K562 (cell line): ENCODE results near the gene FASTK. TPM values are rescaled to one million over a fixed set of nuclear protein-coding genes. Genes with fewer than 3 reads are reported as not detected.
A peak's percentile ranks its signal among the peaks of the same experiment; 100 is the strongest.

Experiments
- BHLHE40 ChIP-seq: IDR thresholded peaks from 2 replicates; pipeline ENCODE4 v1.6.1; 2011; ENCODE audit warnings: low read length, improper control_type of control experiment
- EP300 ChIP-seq: IDR thresholded peaks from 2 replicates; pipeline ENCODE4 v1.6.1; 2012; ENCODE audit warnings: low read length, improper control_type of control experiment
- GATAD2B ChIP-seq: fragments of 450-650 bp; IDR thresholded peaks from 2 replicates; pipeline ENCODE4 v1.6.1; 2017; ENCODE audit warnings: mild to moderate bottlenecking, borderline replicate concordance
- KDM5B ChIP-seq: fragments of 200-600 bp; sonication (generic); IDR thresholded peaks from 2 replicates; pipeline ENCODE4 v1.6.1; 2012; ENCODE audit warnings: low read depth, mild to moderate bottlenecking, moderate library complexity, low read length, control low read depth, inconsistent platforms; ENCODE audit not compliant: insufficient replicate concordance
- MAZ ChIP-seq, 2 experiments: fragments of 450-650 bp in 1 of 2; sonication (generic) in 1 of 2; formaldehyde crosslinking; IDR thresholded peaks in 1 of 2; conservative IDR thresholded peaks in 1 of 2; 2 replicates each; pipeline versions ENCODE4 v1.4.0 to v1.5.0; 2020; ENCODE audit warnings: mild to moderate bottlenecking in 1 of 2, missing genetic modification reagents in 1 of 2
- NUFIP1 ChIP-seq: fragments of 450-650 bp; IDR thresholded peaks from 2 replicates; pipeline ENCODE4 v1.6.1; 2018; ENCODE audit not compliant: partially characterized antibody
- POLR2AphosphoS5 ChIP-seq: IDR thresholded peaks from 2 replicates; pipeline ENCODE4 v1.6.1; 2011; ENCODE audit warnings: mild to moderate bottlenecking, low read depth, low read length, moderate library complexity; ENCODE audit not compliant: control insufficient read depth, insufficient read depth
- RBBP5 ChIP-seq: fragments of 200-600 bp; sonication (generic); IDR thresholded peaks from 2 replicates; pipeline ENCODE4 v1.6.1; 2012; ENCODE audit warnings: borderline replicate concordance, mild to moderate bottlenecking, low read length, control low read depth, inconsistent platforms; ENCODE audit not compliant: insufficient read depth, poor library complexity, severe bottlenecking
- RBM22 ChIP-seq: fragments of 200-400 bp; formaldehyde crosslinking; IDR thresholded peaks from 2 replicates; pipeline ENCODE4 v1.6.1; 2018; ENCODE audit warnings: low read length, low read depth; ENCODE audit not compliant: poor library complexity, severe bottlenecking
- TOE1 ChIP-seq, 2 experiments: fragments of 450-650 bp in 1 of 2; sonication (generic) in 1 of 2; formaldehyde crosslinking in 1 of 2; IDR thresholded peaks; 2 replicates each; pipeline versions ENCODE4 v1.7.1 to v1.8.0; 2016 to 2022; ENCODE audit warnings: borderline replicate concordance in 2 of 2, mild to moderate bottlenecking in 2 of 2, antibody characterized with exemption in 1 of 2, inconsistent platforms in 1 of 2, low read depth in 1 of 2, missing genetic modification reagents in 1 of 2, moderate library complexity in 1 of 2
- ZBED1 ChIP-seq: IDR thresholded peaks from 2 replicates; pipeline ENCODE4 v1.6.1; 2014
- ZNF217 ChIP-seq: sonication (generic); formaldehyde crosslinking; IDR thresholded peaks from 2 replicates; pipeline ENCODE4 v1.8.0; 2022; ENCODE audit warnings: mild to moderate bottlenecking, missing genetic modification reagents
- ZNF280B ChIP-seq: fragments of 250-450 bp; sonication (Bioruptor Pico); IDR thresholded peaks from 2 replicates; pipeline ENCODE4 v1.5.1; 2021; ENCODE audit warnings: mild to moderate bottlenecking
- ZNF583 ChIP-seq: fragments of 250-450 bp; sonication (Bioruptor Pico); IDR thresholded peaks from 2 replicates; pipeline ENCODE4 v1.4.0; 2020
- polyA plus RNA-seq, 8 experiments: library from polyadenylated mRNA; depleted of rRNA in 4 of 8; stranded (reverse) in 5 of 8; unstranded in 3 of 8; fragments of >200 nt; fragmentation: Nextera tagmentation in 2 of 8; fragmentation: Illumina TruSeq in 1 of 8; extraction: Ambion mirVana in 2 of 8; extraction: Trizol in 1 of 8; gene quantifications; 2 replicates each; pipeline versions ENCODE4 v1.2.1 to v1.2.3, GENCODE V29; 2011 to 2014; ENCODE audit warnings: inconsistent platforms in 1 of 8, missing spikeins in 1 of 8
- total RNA-seq, 7 experiments: library from RNA; depleted of rRNA in 6 of 7; stranded (reverse); fragments of >200 nt in 6 of 7; fragmentation: Illumina TruSeq in 2 of 7; extraction: Trizol in 2 of 7; gene quantifications; 2 replicates each; pipeline versions ENCODE4 v1.2.1 to v1.2.3, GENCODE V29; 2011 to 2021; ENCODE audit warnings: low replicate concordance in 1 of 7
- TF ChIP-seq, protein P1 (sequence below), 2 experiments: fragments of 450-650 bp; formaldehyde crosslinking in 1 of 2; IDR thresholded peaks; 2 replicates each; pipeline versions ENCODE4 v1.4.0 to v1.6.1; 2014 to 2020; ENCODE audit warnings: mild to moderate bottlenecking in 2 of 2, borderline replicate concordance in 1 of 2, low read depth in 1 of 2

Gene FASTK
- total and polyA plus RNA-seq, 9 of the 15 experiments (the other 6 are each of a cell fraction or from before 2014, with no cell fraction given): 0.51 to 150 (median 48.2) TPM

GRCh38 chr7:151078233-151079040, 2.2 kb downstream of the FASTK start (continued):
- 0 out of 2 replicates have a peak, but pooled peaks have one; percentile 30 for TF ChIP-seq ZNF280B (CRISPR knock-in tag)
- TF ChIP-seq RBBP5: peak; percentile 20
- TF ChIP-seq ZNF583 (CRISPR knock-in tag): 0 out of 2 replicates have a peak, but pooled peaks have one; percentile 46
- TF ChIP-seq BHLHE40: peak; percentile 95
- peak; percentile 60 for TF ChIP-seq RBM22
- TF ChIP-seq NUFIP1: no peak
- peak; percentile 59; the same call in 1 of the 2 replicates for TF ChIP-seq TOE1 (IDR thresholded peaks at IDR 0.05; ENCODE audit: borderline replicate concordance)
- no peak for TF ChIP-seq TOE1 (CRISPR knock-in tag; IDR thresholded peaks at IDR 0.05; ENCODE audit: borderline replicate concordance, low read depth)
- peak; percentile 17 for TF ChIP-seq KDM5B
- TF ChIP-seq, protein P1, sequence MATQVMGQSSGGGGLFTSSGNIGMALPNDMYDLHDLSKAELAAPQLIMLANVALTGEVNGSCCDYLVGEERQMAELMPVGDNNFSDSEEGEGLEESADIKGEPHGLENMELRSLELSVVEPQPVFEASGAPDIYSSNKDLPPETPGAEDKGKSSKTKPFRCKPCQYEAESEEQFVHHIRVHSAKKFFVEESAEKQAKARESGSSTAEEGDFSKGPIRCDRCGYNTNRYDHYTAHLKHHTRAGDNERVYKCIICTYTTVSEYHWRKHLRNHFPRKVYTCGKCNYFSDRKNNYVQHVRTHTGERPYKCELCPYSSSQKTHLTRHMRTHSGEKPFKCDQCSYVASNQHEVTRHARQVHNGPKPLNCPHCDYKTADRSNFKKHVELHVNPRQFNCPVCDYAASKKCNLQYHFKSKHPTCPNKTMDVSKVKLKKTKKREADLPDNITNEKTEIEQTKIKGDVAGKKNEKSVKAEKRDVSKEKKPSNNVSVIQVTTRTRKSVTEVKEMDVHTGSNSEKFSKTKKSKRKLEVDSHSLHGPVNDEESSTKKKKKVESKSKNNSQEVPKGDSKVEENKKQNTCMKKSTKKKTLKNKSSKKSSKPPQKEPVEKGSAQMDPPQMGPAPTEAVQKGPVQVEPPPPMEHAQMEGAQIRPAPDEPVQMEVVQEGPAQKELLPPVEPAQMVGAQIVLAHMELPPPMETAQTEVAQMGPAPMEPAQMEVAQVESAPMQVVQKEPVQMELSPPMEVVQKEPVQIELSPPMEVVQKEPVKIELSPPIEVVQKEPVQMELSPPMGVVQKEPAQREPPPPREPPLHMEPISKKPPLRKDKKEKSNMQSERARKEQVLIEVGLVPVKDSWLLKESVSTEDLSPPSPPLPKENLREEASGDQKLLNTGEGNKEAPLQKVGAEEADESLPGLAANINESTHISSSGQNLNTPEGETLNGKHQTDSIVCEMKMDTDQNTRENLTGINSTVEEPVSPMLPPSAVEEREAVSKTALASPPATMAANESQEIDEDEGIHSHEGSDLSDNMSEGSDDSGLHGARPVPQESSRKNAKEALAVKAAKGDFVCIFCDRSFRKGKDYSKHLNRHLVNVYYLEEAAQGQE (IDR thresholded peaks at IDR 0.05; ENCODE audit: borderline replicate concordance): peak; percentile 14; the same call in 1 of the 2 replicates
- TF ChIP-seq, protein P1 (CRISPR knock-in tag; IDR thresholded peaks at IDR 0.05; ENCODE audit: low read depth): no peak
- no peak for TF ChIP-seq ZNF217
- no peak for TF ChIP-seq EP300
- TF ChIP-seq POLR2AphosphoS5: peak; percentile 50; the same call in 1 of the 2 replicates
- TF ChIP-seq ZBED1: 0 out of 2 replicates have a peak, but pooled peaks have one; percentile 41
- 0 out of 4 replicates have a peak, but pooled peaks of 1 of the 2 experiments have one; percentile 21 for TF ChIP-seq MAZ (CRISPR knock-in tag; conservative IDR thresholded peaks at IDR 0.05 in 1 of 2, IDR thresholded peaks at IDR 0.05 in 1 of 2)
- TF ChIP-seq GATAD2B: no peak
